ENCODE results near the gene ATP5MK.
"Not testable (repeated sequence)": the region's sequence is repeated elsewhere in the genome, so short reads cannot be mapped to it uniquely, and the experiment has no call there.

Gene ATP5MK

GRCh38 chr10:103373544-103373943 lies 22.7 kb downstream of the ATP5MK start:
- TF ChIP-seq CTCF (IDR thresholded peaks at IDR 0.05) = no peak
- Histone ChIP-seq H3K27ac (no peak overlapping the region), H3K4me3 (no peak overlapping the region)
- no peak for DNase-seq (ENCODE audit: low spot score)

- TF ChIP-seq CTCF (IDR thresholded peaks at IDR 0.05) = no peak
- peak within 1 kb of the TSS; percentile 74 to 93 for H3K27ac ChIP-seq
- DNase-seq (ENCODE audit: low spot score) = peak; percentile 93
- H3K4me3 ChIP-seq = peak within 1 kb of the TSS; percentile 99
These were observed 28.3 kb downstream of the ATP5MK start, which contains the start of gene TAF5 for GRCh38 chr10:103367782-103368518. Gene TAF5 (plus strand): TSS chr10:103367976. CDS start chr10:103367990, 14 bp downstream.

- H3K27ac ChIP-seq = peak overlapping the region; percentile 74 to 93
- TF ChIP-seq CTCF (IDR thresholded peaks at IDR 0.05) = no peak
- H3K4me3 ChIP-seq = peak overlapping the region; percentile 99
- DNase-seq (ENCODE audit: low spot score) = no peak
These were observed 28.9 kb downstream of the ATP5MK start for GRCh38 chr10:103367379-103367781.

GRCh38 chr10:103360791-103361190 lies 35.5 kb downstream of the ATP5MK start:
- DNase-seq (ENCODE audit: low spot score); H3K27ac ChIP-seq; H3K4me3 ChIP-seq: not testable (repeated sequence)

- not testable (repeated sequence) for H3K27ac ChIP-seq; H3K4me3 ChIP-seq; DNase-seq (ENCODE audit: low spot score)
These were observed 36.8 kb downstream of the ATP5MK start for GRCh38 chr10:103359493-103359892.

GRCh38 chr10:103355906-103356599 lies 40.2 kb downstream of the ATP5MK start:
- H3K27ac ChIP-seq = no peak overlapping the region
- no peak overlapping the region for H3K4me3 ChIP-seq
- no peak for TF ChIP-seq CTCF (IDR thresholded peaks at IDR 0.05)
- no peak for DNase-seq (ENCODE audit: low spot score)

GRCh38 chr10:103354567-103354966 lies 41.7 kb downstream of the ATP5MK start:
- not testable (repeated sequence) for DNase-seq (ENCODE audit: low spot score); H3K4me3 ChIP-seq

GRCh38 chr10:103353281-103353680 lies 43.0 kb downstream of the ATP5MK start:
- no peak for DNase-seq (ENCODE audit: low spot score)
- no peak for TF ChIP-seq CTCF (IDR thresholded peaks at IDR 0.05)
- Histone ChIP-seq H3K27ac (no peak overlapping the region), H3K4me3 (no peak overlapping the region)

More at GRCh38 chr10:103354567-103354966, 41.7 kb downstream of the ATP5MK start:
- H3K27ac ChIP-seq = not testable (repeated sequence)
